Lung microvascular endothelial cell (primary cell): ENCODE results near the gene ARHGAP15. TPM values are rescaled to one million over a fixed set of nuclear protein-coding genes. Genes with fewer than 3 reads are reported as not detected.

Experiments used
- DNase-seq, 2 donors: peaks; one replicate each; pipeline versions ENCODE4 v3.0.0 to v3.0.0-alpha.2; 2010; ENCODE audit warnings: low read depth in 2 of 2
- total RNA-seq: library from RNA; depleted of rRNA; stranded (reverse); fragments of >200 nt; gene quantifications from 2 replicates; pipeline ENCODE4 v1.2.1, GENCODE V29; 2014

Gene ARHGAP15
- total RNA-seq, 1 donor from 2014 or later: not detected

- no peak for DNase-seq
These were observed 215.6 kb downstream of the ARHGAP15 start for GRCh38 chr2:143344780-143345179.

GRCh38 chr2:143345887-143346787 is 216.9 kb downstream of the ARHGAP15 start:
- DNase-seq: no peak

- DNase-seq: no peak
These were observed 218.1 kb downstream of the ARHGAP15 start for GRCh38 chr2:143347271-143347695.

- no peak for DNase-seq
These were observed 218.7 kb downstream of the ARHGAP15 start for GRCh38 chr2:143347901-143348414.

GRCh38 chr2:143354050-143354750 is 225.0 kb downstream of the ARHGAP15 start:
- DNase-seq: no peak

GRCh38 chr2:143355870-143356269 is 226.7 kb downstream of the ARHGAP15 start:
- no peak for DNase-seq

- no peak for DNase-seq
These were observed 227.1 kb downstream of the ARHGAP15 start for GRCh38 chr2:143356336-143356735.

GRCh38 chr2:143356736-143357446 is 227.7 kb downstream of the ARHGAP15 start:
- no peak for DNase-seq

- no peak for DNase-seq
These were observed 228.7 kb downstream of the ARHGAP15 start for GRCh38 chr2:143357966-143358365.

GRCh38 chr2:143361346-143361745 is 232.1 kb downstream of the ARHGAP15 start:
- no peak for DNase-seq

- no peak for DNase-seq
These were observed 242.4 kb downstream of the ARHGAP15 start for GRCh38 chr2:143371616-143372015.

- DNase-seq: no peak
These were observed 246.2 kb downstream of the ARHGAP15 start for GRCh38 chr2:143375384-143375880.

GRCh38 chr2:143378996-143379395 is 249.8 kb downstream of the ARHGAP15 start:
- no peak for DNase-seq

GRCh38 chr2:143379955-143380354 is 250.7 kb downstream of the ARHGAP15 start:
- no peak for DNase-seq

GRCh38 chr2:143382573-143382972 is 253.4 kb downstream of the ARHGAP15 start:
- DNase-seq: no peak

- no peak for DNase-seq
These were observed 253.8 kb downstream of the ARHGAP15 start for GRCh38 chr2:143383016-143383415.

GRCh38 chr2:143384111-143384510 is 254.9 kb downstream of the ARHGAP15 start:
- no peak for DNase-seq

- DNase-seq: no peak
These were observed 261.0 kb downstream of the ARHGAP15 start for GRCh38 chr2:143390171-143390570.

- no peak for DNase-seq
These were observed 263.1 kb downstream of the ARHGAP15 start for GRCh38 chr2:143392358-143392757.

GRCh38 chr2:143394062-143394461 is 264.8 kb downstream of the ARHGAP15 start:
- no peak for DNase-seq

- no peak for DNase-seq
These were observed 268.8 kb downstream of the ARHGAP15 start for GRCh38 chr2:143397884-143398614.
